ENCODE results near the gene FTCD.
A peak's percentile ranks its signal among the peaks of the same experiment; 100 is the strongest.
"Not testable (repeated sequence)": the region's sequence is repeated elsewhere in the genome, so short reads cannot be mapped to it uniquely, and the experiment has no call there.

FTCD gene

DNA sequence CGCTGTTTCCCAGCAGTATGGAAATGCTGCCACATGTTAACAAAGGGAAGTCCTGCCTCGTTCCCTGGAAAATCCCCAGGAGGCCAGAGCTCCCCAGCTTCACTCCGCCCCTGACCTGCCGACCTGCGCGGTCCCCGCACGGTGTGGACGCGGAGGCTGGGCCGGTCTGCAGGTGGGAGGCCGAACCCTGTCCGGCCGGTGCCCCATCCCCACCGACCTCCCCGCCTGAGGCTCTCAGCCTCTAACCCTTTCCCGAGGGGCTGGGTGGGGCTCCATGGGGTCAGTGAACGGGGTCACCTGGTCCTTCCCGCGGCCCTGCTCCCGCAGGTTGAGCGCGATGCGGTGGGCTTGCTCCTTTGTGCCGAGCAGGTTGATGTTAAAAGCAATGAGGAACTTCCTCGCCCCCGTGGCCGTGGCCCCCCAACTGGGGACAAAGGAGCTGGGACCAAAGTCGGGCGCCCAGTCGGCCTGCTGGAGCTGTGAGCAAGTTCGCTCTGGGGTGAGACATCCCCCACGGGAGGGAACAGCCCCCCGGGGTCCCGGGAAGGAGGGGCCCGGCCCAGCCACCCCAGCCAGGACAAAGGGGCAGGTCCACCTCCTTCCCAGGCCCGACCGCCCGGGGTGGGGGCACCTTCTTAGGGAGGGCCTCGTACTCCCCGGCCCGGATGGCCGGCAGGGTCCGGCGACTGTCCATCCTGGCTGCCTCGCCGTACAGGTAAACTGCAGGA, 4.0 kb downstream of the FTCD start:
- no peak for DNase-seq

GRCh38 chr21:46150491-46151121, 4.8 kb downstream of the FTCD start:
- DNase-seq, result peak in 1 of 2 experiments; percentile 35

- no peak for DNase-seq
Observed at GRCh38 chr21:46150073-46150472, 5.3 kb downstream of the FTCD start.

GRCh38 chr21:46149205-46149901, 6.0 kb downstream of the FTCD start:
- no peak for DNase-seq

DNA sequence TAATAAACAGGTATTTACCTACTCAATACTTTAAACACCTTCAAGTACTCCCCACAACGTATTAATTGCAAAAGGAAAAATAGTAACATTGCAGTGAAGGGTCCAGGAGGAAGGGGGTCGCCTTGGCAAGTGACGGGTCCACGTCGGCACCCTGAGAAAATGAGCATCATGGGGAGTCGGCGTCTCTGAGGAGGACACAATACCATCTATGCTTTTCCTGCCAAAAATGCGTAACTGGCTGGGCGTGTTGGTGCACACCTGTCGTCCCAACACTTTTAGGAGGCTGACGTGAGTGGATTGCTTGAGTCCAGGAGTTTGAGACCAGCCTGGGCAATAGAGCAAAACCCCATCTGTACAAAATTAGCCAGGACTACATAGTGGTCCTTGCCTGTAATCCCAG, 7.3 kb downstream of the FTCD start:
- no peak for DNase-seq

- peak; percentile 65 to 81 for DNase-seq
Observed at GRCh38 chr21:46147429-46147828, 8.0 kb downstream of the FTCD start.

DNA sequence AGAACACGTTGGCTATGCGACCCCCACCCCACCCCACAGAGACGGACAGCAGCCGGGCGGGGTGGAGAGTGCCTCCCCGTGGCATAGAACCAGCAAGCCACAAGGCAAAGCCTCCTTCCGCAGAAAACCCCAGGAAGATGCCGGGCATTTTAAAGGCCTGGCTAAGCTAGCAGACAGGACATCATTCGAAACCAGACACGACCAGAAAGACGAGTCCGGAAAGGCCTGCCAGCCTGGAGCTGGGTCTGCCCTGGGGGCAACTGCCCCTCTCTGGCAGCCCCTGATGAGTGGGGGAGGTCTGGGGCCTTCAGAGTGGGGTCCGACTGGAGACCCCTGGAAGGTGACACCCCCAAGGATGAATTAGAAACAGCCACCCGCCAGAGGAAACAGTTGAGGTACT, 8.5 kb downstream of the FTCD start:
- peak in 1 of 2 experiments; percentile 50 for DNase-seq

- DNase-seq, result no peak
Observed at GRCh38 chr21:46145840-46146691, 9.3 kb downstream of the FTCD start.

DNA sequence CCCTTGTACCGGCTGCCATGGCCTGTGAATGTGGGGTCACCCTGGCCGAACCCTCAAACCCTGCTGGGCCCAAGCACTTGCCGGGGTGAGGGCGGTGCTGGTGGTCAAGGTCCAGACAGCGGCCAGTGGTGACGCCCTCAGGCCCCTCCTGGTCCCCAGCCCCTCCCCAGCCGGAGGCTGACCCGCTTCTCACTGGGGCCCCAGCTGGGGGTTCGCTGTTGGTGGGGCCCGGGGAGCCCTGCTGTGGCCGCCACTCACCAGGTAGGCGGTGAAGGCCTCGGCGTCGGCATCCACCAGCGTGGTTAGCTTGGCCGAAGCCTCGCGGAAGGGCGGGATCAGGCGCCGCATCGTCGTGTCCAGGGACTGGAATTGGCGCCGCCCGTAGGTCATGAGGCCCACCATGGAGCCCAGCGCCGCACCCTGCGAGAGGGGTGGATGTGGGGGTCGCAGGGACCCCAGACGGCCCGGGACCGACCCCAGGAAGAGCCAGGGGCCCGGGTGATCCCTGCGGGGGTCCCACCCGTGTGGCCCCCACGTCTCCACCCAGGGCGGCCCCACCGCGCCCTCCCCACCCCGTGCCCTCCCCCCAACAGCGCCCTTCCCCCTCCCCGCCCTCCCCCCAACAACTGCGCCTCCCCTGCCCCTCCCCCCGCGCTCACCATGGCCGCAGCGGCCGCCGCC, 10.1 kb downstream of the FTCD start:
- DNase-seq, result no peak

- DNase-seq, result no peak
Observed at GRCh38 chr21:46144464-46145070, 10.8 kb downstream of the FTCD start.

DNA sequence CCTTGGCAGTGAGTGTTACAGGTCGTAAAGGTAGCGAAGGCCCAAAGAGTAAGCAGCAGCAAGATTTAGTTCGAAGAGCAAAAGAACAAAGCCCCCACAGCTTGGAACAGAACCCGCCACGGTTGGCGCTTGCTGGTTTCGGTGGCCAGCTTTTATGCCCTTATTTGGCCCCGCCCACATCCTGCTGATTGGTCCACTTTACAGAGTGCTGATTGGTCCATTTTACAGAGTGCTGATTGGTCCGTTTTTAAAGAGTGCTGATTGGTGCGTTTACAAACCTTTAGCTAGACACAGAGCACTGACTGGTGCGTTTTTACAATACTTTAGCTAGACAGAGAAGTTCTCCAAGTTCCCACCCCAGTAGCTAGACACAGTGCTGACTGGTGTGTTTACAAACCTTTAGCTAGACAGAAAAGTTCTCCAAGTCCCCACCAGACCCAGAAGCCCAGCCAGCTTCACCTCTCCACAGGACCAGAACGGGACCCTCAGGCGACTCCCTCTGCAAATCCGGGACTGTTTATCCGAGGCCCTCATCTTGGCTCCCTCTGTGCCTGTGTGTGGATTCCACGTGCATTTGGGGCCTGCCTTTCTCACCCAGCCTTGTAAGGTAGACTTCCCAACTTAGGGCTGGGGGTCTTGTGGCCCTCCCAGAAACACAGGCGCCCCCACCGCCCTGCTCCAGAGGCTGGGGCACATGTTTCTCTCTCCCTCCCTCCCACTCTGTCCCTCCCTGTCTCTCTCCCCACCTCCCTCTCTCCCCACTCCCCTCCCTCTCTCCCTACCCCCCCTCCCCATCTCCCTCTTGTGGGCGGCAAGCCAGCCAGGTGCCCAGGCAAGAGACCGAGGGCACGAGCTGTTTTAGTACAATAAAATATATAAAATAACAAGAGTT, 12.6 kb downstream of the FTCD start:
- DNase-seq, result no peak

DNA sequence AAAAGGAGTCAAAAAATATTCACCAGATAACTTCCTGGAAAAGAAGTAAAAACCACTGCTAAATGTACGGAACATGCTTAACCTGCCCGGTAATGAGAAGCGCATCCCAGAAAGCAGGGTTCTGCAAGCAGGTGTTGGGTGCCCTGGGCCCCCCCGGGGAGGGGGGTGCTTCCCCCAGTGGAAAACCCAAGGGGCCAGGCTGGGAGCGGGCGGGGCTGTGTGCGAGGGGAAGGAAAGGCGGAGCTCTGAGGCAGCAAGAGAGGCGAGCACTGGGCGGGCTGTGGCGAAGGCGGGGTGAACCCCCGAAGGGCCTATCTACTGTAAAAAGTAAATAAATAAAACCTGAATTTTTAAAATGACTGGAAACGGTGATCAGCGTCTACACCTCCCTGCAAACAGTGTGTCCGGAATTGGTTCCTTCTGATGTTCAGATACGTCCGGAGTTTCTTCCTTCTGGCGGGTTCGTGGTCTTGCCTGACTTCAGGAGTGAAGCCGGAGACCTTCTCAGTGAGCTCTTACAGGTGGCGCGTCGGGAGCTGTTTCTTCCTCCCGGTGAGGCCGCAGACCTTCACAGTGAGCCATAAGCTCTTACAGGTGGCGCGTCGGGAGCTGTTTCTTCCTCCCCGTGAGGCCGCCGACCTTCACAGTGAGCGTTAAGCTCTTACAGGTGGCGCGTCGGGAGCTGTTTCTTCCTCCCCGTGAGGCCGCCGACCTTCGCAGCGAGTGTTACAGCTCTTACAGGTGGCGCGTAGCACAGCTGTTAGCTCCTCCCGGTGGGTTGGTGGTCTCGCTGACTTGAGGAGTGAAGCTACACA, 13.4 kb downstream of the FTCD start:
- no peak for DNase-seq

DNA sequence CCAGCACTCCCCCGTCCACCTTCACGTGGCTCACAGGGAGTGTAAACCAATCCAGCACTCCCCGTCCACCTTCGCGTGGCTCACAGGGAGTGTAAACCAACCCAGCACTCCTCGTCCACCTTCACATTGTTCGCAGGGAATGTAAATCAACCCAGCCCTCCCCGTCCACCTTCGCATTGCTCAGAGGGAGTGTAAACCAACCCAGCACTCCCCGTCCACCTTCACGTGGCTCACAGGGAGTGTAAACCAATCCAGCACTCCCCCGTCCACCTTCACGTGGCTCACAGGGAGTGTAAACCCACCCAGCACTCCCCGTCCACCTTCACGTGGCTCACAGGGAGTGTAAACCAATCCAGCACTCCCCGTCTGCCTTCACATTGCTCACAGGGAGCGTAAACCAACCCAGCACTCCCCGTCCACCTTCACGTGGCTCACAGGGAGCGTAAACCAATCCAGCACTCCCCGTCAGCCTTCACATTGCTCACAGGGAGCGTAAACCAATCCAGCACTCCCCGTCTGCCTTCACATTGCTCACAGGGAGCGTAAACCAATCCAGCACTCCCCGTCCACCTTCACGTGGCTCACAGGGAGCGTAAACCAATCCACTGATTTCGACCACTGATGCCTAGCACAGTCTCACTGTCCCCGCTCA, 14.9 kb downstream of the FTCD start:
- DNase-seq, result not testable (repeated sequence)

GRCh38 chr21:46139686-46140085, 15.7 kb downstream of the FTCD start:
- DNase-seq, result no peak

DNA sequence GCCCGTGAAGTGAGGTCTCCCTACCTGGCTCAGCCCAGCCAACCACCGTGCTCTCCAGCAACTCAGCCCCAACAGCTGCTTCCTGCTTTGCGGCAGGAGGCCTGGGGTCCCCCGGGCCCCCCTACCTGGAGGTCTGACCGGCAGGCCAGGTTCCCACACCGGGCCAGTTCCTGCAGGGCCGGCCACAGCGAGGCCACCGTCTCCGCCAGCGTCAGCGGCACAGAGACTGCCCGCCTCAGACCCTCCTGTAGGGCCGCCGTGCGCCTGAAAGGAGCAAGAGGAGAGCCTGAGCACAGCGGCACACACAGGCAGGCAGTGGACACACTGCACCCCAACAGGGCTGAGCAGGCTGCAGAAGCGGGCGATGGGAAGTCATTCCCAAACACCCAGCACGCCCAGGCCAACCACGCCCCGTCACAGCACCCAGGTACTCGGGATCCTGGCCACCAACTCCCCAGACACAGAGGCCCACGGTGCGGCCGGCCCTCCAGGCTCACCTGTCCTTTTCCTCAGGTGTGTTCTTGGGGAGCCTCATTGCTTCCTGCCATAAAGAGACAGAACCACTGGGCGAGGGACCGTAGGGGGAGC, 16.9 kb downstream of the FTCD start:
- DNase-seq, result no peak

DNA sequence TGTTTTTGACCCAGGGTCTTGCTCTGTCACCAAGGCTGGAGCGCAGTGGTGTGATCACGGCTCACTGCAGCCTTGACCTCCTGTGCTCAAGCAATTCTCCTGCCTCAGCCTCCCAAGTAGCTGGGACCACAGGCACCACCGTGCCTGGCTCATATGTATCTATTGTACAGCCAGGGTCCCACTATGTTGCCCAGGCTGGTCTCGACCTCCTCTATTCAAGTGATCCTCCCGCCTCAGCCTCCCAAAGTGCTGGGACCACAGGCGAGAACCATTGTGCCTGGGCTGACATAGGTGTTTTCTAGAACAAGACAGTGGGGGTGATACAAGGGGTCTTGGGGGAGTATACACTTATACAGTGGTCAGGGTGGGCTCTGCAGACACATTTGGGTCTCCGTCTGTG, 17.5 kb downstream of the FTCD start:
- no peak for DNase-seq

DNA sequence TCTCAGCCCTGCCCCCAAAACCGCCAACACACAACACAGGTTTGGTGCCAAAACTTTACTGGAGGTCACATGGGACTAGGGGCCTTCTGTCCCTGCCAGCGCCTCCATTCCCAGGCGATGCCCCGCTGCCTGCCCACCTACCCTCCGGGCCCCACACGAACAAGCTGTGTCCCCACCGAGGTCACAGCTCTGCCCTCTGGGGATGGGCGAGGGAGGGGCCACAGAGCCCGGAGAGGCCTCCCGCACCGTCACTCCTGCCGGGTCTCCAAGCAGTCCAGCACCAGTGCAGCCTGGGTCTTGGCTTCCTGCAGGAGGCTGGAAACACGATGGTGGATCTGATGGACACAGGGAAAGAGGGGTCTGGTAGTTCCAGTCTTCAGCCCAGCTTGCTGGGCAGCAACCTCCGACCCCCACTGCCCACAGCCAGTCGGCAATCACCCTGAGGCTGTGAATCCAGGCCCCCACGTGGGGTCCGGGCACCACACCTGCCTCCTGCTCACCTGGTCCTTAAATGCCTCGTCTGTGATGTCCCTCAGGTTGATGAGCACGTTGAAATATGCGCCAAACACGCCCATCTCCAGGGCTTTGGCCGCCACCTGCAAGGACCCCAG, 18.5 kb downstream of the FTCD start:
- DNase-seq, result no peak

DNA sequence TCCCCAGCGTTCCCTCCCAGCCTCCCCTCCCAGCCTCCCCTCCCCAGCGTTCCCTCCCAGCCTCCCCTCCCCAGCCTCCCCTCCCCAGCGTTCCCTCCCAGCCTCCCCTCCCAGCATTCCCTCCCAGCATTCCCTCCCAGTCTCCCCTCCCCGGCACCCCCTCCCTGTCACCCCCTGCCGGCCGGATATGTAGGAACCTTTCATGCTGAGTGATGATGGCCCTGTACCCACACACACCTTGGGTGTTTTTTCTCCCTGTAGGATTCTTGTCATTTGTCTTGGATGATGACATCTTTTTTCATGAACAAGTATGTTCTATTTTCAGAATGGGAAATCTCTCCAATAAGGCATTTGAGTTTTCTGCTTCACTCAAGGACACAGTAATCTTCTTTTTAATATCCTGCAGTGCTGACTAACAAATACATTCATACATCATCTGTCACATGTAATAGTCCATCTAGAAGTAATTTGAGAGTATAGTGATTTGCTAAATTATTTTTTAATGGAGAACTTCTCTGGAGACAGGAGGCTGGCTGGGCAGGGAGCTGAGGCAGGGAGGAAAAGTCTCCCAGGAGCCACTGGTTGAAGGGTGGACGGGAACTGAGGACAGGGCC, 19.5 kb downstream of the FTCD start:
- DNase-seq, result no peak

Measured in NCI-H526 (cell line).